HL-60/S4 (cell line): ENCODE measurements around the gene B4GALT5.
"Not testable (repeated sequence)": the region's sequence is repeated elsewhere in the genome, so short reads cannot be mapped to it uniquely, and the experiment has no call there.

ENCODE experiments used
- in situ Hi-C: fragments of 300-500 bp; cut with MboI; formaldehyde crosslinking; loops from 2 replicates; pipeline ENCODE4 v1.14.3; 2022; ENCODE audit warnings: low sequenced_read_pairs

B4GALT5 gene

GRCh38 chr20:49681850-49682216, 31.8 kb downstream of the B4GALT5 start:
- in situ Hi-C loops: no loop called here

- in situ Hi-C loops: no loop called here
Observed at GRCh38 chr20:49680484-49680883, 33.2 kb downstream of the B4GALT5 start.

GRCh38 chr20:49679634-49680033, 34.0 kb downstream of the B4GALT5 start:
- in situ Hi-C loops: no loop called here

- in situ Hi-C loops: no loop called here
Observed at GRCh38 chr20:49677777-49678758, 35.6 kb downstream of the B4GALT5 start.

GRCh38 chr20:49676581-49677291, 36.9 kb downstream of the B4GALT5 start:
- in situ Hi-C loops: no loop called here

GRCh38 chr20:49675368-49676151, 38.1 kb downstream of the B4GALT5 start:
- in situ Hi-C loops: no loop called here

GRCh38 chr20:49674383-49675352, 39.0 kb downstream of the B4GALT5 start:
- in situ Hi-C loops: no loop called here

- in situ Hi-C loops: no loop called here
Observed at GRCh38 chr20:49672096-49672664, 41.5 kb downstream of the B4GALT5 start.

- in situ Hi-C loops: no loop called here
Observed at GRCh38 chr20:49671433-49671832, 42.2 kb downstream of the B4GALT5 start.

- in situ Hi-C loops: no loop called here
Observed at GRCh38 chr20:49669601-49670189, 44.0 kb downstream of the B4GALT5 start.

GRCh38 chr20:49668878-49669195, 44.8 kb downstream of the B4GALT5 start:
- in situ Hi-C loops: not testable (repeated sequence)

- in situ Hi-C loops: no loop called here
Observed at GRCh38 chr20:49668181-49668877, 45.3 kb downstream of the B4GALT5 start.

- in situ Hi-C loops: no loop called here
Observed at GRCh38 chr20:49666911-49667310, 46.8 kb downstream of the B4GALT5 start.

GRCh38 chr20:49665796-49666195, 47.9 kb downstream of the B4GALT5 start:
- in situ Hi-C loops: no loop called here

GRCh38 chr20:49664612-49665313, 48.9 kb downstream of the B4GALT5 start:
- in situ Hi-C loops: no loop called here

- in situ Hi-C loops: no loop called here
Observed at GRCh38 chr20:49663112-49663511, 50.6 kb downstream of the B4GALT5 start.

- in situ Hi-C loops: no loop called here
Observed at GRCh38 chr20:49661560-49662329, 51.9 kb downstream of the B4GALT5 start.

- in situ Hi-C loops: no loop called here
Observed at GRCh38 chr20:49660912-49661311, 52.8 kb downstream of the B4GALT5 start.
